H1 (cell line): ENCODE data around the gene TECR. TPM values are rescaled to one million over a fixed set of nuclear protein-coding genes. Genes with fewer than 3 reads are reported as not detected.

Experiments
- CTCF ChIA-PET: fragments of 300-600 bp; sonication (Branson Sonifier 250); formaldehyde crosslinking; loops from one replicate; lab custom pipeline; 2021; ENCODE audit not compliant: partially characterized antibody; lab: Charles Lee
- POLR2A ChIA-PET: fragments of 300-600 bp; sonication (Branson Sonifier 250); formaldehyde crosslinking; loops from one replicate; lab custom pipeline; 2021; ENCODE audit warnings: inconsistent platforms; ENCODE audit not compliant: partially characterized antibody; lab: Charles Lee
- DNase-seq, 2 experiments: peaks; one replicate each; pipeline versions ENCODE4 v3.0.0 to v3.0.0-alpha.2; 2010 to 2022; ENCODE audit warnings: low spot score in 2 of 2, low read depth in 1 of 2, mixed read lengths in 1 of 2
- FAIRE-seq: peaks from 2 replicates; lab custom pipeline; 2011; peaks lifted over from hg19 to GRCh38; lab: Jason Lieb, UNC
- H2AFZ ChIP-seq: 2 replicates; pipeline ENCODE4 v1.8.1; 2012; ENCODE audit warnings: low read length, inconsistent platforms
- H2AK5ac ChIP-seq: 2 replicates; pipeline ENCODE4 v1.6.1; 2013; ENCODE audit warnings: low read depth, low read length
- H2BK120ac ChIP-seq: replicated peaks from 2 replicates; pipeline ENCODE3; 2013; ENCODE audit warnings: low read depth, low read length, inconsistent platforms
- H2BK12ac ChIP-seq: 2 replicates; pipeline ENCODE4 v1.6.1; 2013; ENCODE audit warnings: low read depth, low read length
- H2BK15ac ChIP-seq: 2 replicates; pipeline ENCODE4 v1.6.1; 2013; ENCODE audit warnings: low read length
- H2BK20ac ChIP-seq: 2 replicates; pipeline ENCODE4 v1.6.1; 2013; ENCODE audit warnings: low read length
- H2BK5ac ChIP-seq: 2 replicates; pipeline ENCODE4 v1.6.1; 2013; ENCODE audit warnings: low read depth, low read length
- H3K14ac ChIP-seq: 2 replicates; pipeline ENCODE4 v1.6.1; 2013; ENCODE audit warnings: inconsistent platforms; ENCODE audit not compliant: insufficient read length
- H3K18ac ChIP-seq: 2 replicates; pipeline ENCODE4 v1.6.1; 2013; ENCODE audit warnings: low read length; ENCODE audit errors: extremely low read depth
- H3K23ac ChIP-seq: 2 replicates; pipeline ENCODE4 v1.6.1; 2013; ENCODE audit warnings: inconsistent platforms; ENCODE audit not compliant: insufficient read length
- H3K23me2 ChIP-seq: 2 replicates; pipeline ENCODE4 v1.6.1; 2013; ENCODE audit warnings: low read depth, low read length
- H3K27ac ChIP-seq: 2 replicates; pipeline ENCODE4 v1.6.1; 2011; ENCODE audit warnings: low read depth, low read length, inconsistent platforms
- H3K27me3 ChIP-seq, 4 experiments: replicated peaks in 1 of 4; 1 replicate in 1 of 4; 2 replicates in 3 of 4; pipeline versions ENCODE4 v1.6.1 to v1.8.1; 2011 to 2013; ENCODE audit warnings: low read length in 3 of 4, mild to moderate bottlenecking in 3 of 4, inconsistent platforms in 2 of 4, mixed read lengths in 2 of 4, moderate library complexity in 1 of 4; ENCODE audit not compliant: control insufficient read depth in 3 of 4, insufficient read depth in 3 of 4; ENCODE audit errors: extremely low read depth in 1 of 4
- H3K36me3 ChIP-seq, 4 experiments: 2 replicates each; pipeline versions ENCODE4 v1.6.1 to v1.8.1; 2011 to 2013; ENCODE audit warnings: mild to moderate bottlenecking in 4 of 4, low read length in 3 of 4, moderate library complexity in 2 of 4, control low read depth in 1 of 4, inconsistent platforms in 1 of 4; ENCODE audit not compliant: insufficient read depth in 4 of 4, control insufficient read depth in 2 of 4
- H3K4ac ChIP-seq: replicated peaks from 2 replicates; pipeline ENCODE3; 2013; ENCODE audit warnings: low read length, low read depth, mixed read lengths, inconsistent platforms; ENCODE audit not compliant: insufficient read length
- H3K4me1 ChIP-seq, 4 experiments: replicated peaks in 1 of 4; 1 replicate in 1 of 4; 2 replicates in 3 of 4; pipeline versions ENCODE4 v1.6.1 to v1.8.1; 2011 to 2013; ENCODE audit warnings: low read length in 3 of 4, inconsistent platforms in 2 of 4, mixed read lengths in 1 of 4; ENCODE audit not compliant: insufficient read depth in 4 of 4, control insufficient read depth in 3 of 4
- H3K4me2 ChIP-seq, 2 experiments: 2 replicates each; pipeline versions ENCODE4 v1.6.1 to v1.8.1; 2011 to 2013; ENCODE audit warnings: low read depth in 2 of 2, low read length in 2 of 2, control low read depth in 1 of 2, inconsistent platforms in 1 of 2, mild to moderate bottlenecking in 1 of 2; ENCODE audit not compliant: insufficient read depth in 1 of 2
- H3K4me3 ChIP-seq, 4 experiments: fragments of 200-600, 300-600 bp in 1 of 4; sonication (generic), shearing (Covaris generic), sonication (Bioruptor Twin) in 1 of 4; 2 replicates each; pipeline versions ENCODE4 v1.5.1 to v1.8.1; 2011 to 2016; ENCODE audit warnings: low read length in 4 of 4, low read depth in 3 of 4, control low read depth in 2 of 4, inconsistent platforms in 2 of 4, mild to moderate bottlenecking in 2 of 4, mixed read lengths in 1 of 4, moderate library complexity in 1 of 4; ENCODE audit not compliant: insufficient read depth in 2 of 4; ENCODE audit errors: extremely low read depth in 1 of 4
- H3K56ac ChIP-seq: replicated peaks from 2 replicates; pipeline ENCODE3; 2013; ENCODE audit warnings: low read depth, mild to moderate bottlenecking, mixed read lengths, low read length, inconsistent platforms; ENCODE audit not compliant: insufficient read length
- H3K79me1 ChIP-seq: 2 replicates; pipeline ENCODE4 v1.6.1; 2013; ENCODE audit warnings: low read depth, low read length, control low read depth
- H3K79me2 ChIP-seq, 2 experiments: 2 replicates each; pipeline versions ENCODE4 v1.6.1 to v1.8.1; 2012 to 2013; ENCODE audit warnings: low read length in 2 of 2, mild to moderate bottlenecking in 2 of 2, inconsistent platforms in 1 of 2; ENCODE audit not compliant: insufficient read depth in 2 of 2, control insufficient read depth in 1 of 2
- H3K9ac ChIP-seq, 4 experiments: replicated peaks in 1 of 4; 1 replicate in 1 of 4; 2 replicates in 3 of 4; pipeline versions ENCODE4 v1.6.1 to v1.8.1; 2011 to 2013; ENCODE audit warnings: low read depth in 3 of 4, low read length in 3 of 4, control low read depth in 2 of 4, mild to moderate bottlenecking in 2 of 4, moderate library complexity in 2 of 4, inconsistent platforms in 1 of 4; ENCODE audit errors: extremely low read depth in 1 of 4
- H3K9me3 ChIP-seq, 2 experiments: 2 replicates each; pipeline versions ENCODE4 v1.6.1 to v1.8.1; 2012 to 2013; ENCODE audit warnings: mild to moderate bottlenecking in 2 of 2, moderate library complexity in 2 of 2, control low read depth in 1 of 2, inconsistent platforms in 1 of 2, low read depth in 1 of 2, low read length in 1 of 2, mixed read lengths in 1 of 2; ENCODE audit not compliant: insufficient read depth in 2 of 2
- H4K20me1 ChIP-seq, 2 experiments: replicated peaks in 1 of 2; 2 replicates each; pipeline versions ENCODE3 to v1.8.1; 2011 to 2013; ENCODE audit warnings: inconsistent platforms in 2 of 2, low read length in 2 of 2, mild to moderate bottlenecking in 1 of 2; ENCODE audit not compliant: insufficient read depth in 2 of 2, control insufficient read depth in 1 of 2
- H4K5ac ChIP-seq: 2 replicates; pipeline ENCODE4 v1.6.1; 2013; ENCODE audit warnings: low read length, low read depth, mixed read lengths, inconsistent platforms; ENCODE audit not compliant: insufficient read length
- H4K8ac ChIP-seq: 2 replicates; pipeline ENCODE4 v1.8.0; 2013; ENCODE audit warnings: mild to moderate bottlenecking, moderate library complexity, low read length, inconsistent platforms; ENCODE audit not compliant: insufficient read depth; ENCODE audit errors: extremely low read depth
- H4K91ac ChIP-seq: replicated peaks from 2 replicates; pipeline ENCODE3; 2013; ENCODE audit warnings: low read length, mixed read lengths, inconsistent platforms; ENCODE audit not compliant: insufficient read length
- CBX8 ChIP-seq: fragments of 300-800, 300-1000 bp; sonication (generic); IDR thresholded peaks from 2 replicates; pipeline ENCODE4 v1.7.1; 2016; ENCODE audit warnings: low read depth, low read length, borderline replicate concordance
- CHD1 ChIP-seq: IDR thresholded peaks from 2 replicates; pipeline ENCODE4 v1.6.1; 2012; ENCODE audit warnings: low read depth, low read length, improper control_type of control experiment
- CHD2 ChIP-seq: IDR thresholded peaks from 2 replicates; pipeline ENCODE4 v1.6.1; 2012; ENCODE audit warnings: low read length, improper control_type of control experiment
- EP300 ChIP-seq, 2 experiments: IDR thresholded peaks; 1 replicate in 1 of 2; 2 replicates in 1 of 2; pipeline ENCODE4 v1.6.1; 2011 to 2012; ENCODE audit warnings: low read depth in 2 of 2, low read length in 2 of 2, mild to moderate bottlenecking in 2 of 2, borderline replicate concordance in 1 of 2, inconsistent platforms in 1 of 2, moderate library complexity in 1 of 2
- KDM5A ChIP-seq: fragments of 200-600 bp; IDR thresholded peaks from 2 replicates; pipeline ENCODE4 v1.7.1; 2012; ENCODE audit warnings: mild to moderate bottlenecking, low read length, inconsistent platforms, mixed read lengths
- NRF1 ChIP-seq: IDR thresholded peaks from 2 replicates; pipeline ENCODE4 v1.6.1; 2011; ENCODE audit warnings: mild to moderate bottlenecking, low read depth, low read length, improper control_type of control experiment
- PHF8 ChIP-seq: fragments of 200-600 bp; sonication (generic); conservative IDR thresholded peaks from 2 replicates; pipeline ENCODE4 v1.7.1; 2012; ENCODE audit warnings: low read depth, mild to moderate bottlenecking, inconsistent platforms, low read length, moderate library complexity
- POU5F1 ChIP-seq: IDR thresholded peaks from 2 replicates; pipeline ENCODE4 v1.6.1; 2011; ENCODE audit warnings: low read depth, mild to moderate bottlenecking, low read length, moderate library complexity
- RAD21 ChIP-seq, 2 experiments: IDR thresholded peaks in 1 of 2; conservative IDR thresholded peaks in 1 of 2; 2 replicates each; pipeline ENCODE4 v1.6.1; 2011; ENCODE audit warnings: low read depth in 2 of 2, low read length in 2 of 2, improper control_type of control experiment in 1 of 2, inconsistent platforms in 1 of 2, mild to moderate bottlenecking in 1 of 2, moderate library complexity in 1 of 2
- RXRA ChIP-seq: IDR thresholded peaks from 2 replicates; pipeline ENCODE4 v1.6.1; 2011; ENCODE audit warnings: low read depth, mild to moderate bottlenecking, low read length, moderate library complexity; ENCODE audit not compliant: insufficient read depth
- SP4 ChIP-seq: IDR thresholded peaks from 2 replicates; pipeline ENCODE4 v1.6.1; 2012; ENCODE audit warnings: low read length, inconsistent platforms
- TEAD4 ChIP-seq: IDR thresholded peaks from 2 replicates; pipeline ENCODE4 v1.6.1; 2012; ENCODE audit warnings: low read depth, low read length, inconsistent platforms, mixed read lengths
- WGBS, 2 experiments: shearing (Covaris generic) in 1 of 2; methylation state at CpG; one replicate each; pipeline versions ENCODE4 v1.1.6 to v1.1.7; 2013 to 2015; ENCODE audit warnings: low lambda C conversion rate in 2 of 2, mixed read lengths in 2 of 2, inconsistent platforms in 1 of 2, low coverage in 1 of 2, missing lambda C conversion rate in 1 of 2; ENCODE audit not compliant: insufficient replicate concordance in 2 of 2, insufficient coverage in 1 of 2, insufficient read length in 1 of 2; ENCODE audit errors: extremely low coverage in 1 of 2, missing lambda C conversion rate in 1 of 2; 5-methylcytosine and 5-hydroxymethylcytosine counted together
- polyA plus RNA-seq, 7 experiments: library from polyadenylated mRNA; depleted of rRNA in 3 of 7; stranded (reverse) in 5 of 7; unstranded in 2 of 7; fragments of >200 nt in 5 of 7; fragments of 200-250 nt in 2 of 7; gene quantifications; 1 replicate in 5 of 7; 2 replicates in 1 of 7; 4 replicates in 1 of 7; pipeline versions ENCODE4 v1.2.1 to v1.2.3, GENCODE V29; 2011 to 2013; ENCODE audit warnings: missing spikeins in 2 of 7, mixed read lengths in 2 of 7
- total RNA-seq: library from RNA; stranded (reverse); fragmentation: NEBNext Ultra II Directional; extraction: Animal tissue kit (Norgen Biotek cat#: 25700); gene quantifications from 2 replicates; pipeline ENCODE4 v1.2.1, GENCODE V29; 2021
- TF ChIP-seq, protein P1 (sequence below): IDR thresholded peaks from 2 replicates; pipeline ENCODE4 v1.6.1; 2011; ENCODE audit warnings: low read length, improper control_type of control experiment

TECR gene
- total and polyA plus RNA-seq, 2 of the 8 experiments (the other 6 are each of a cell fraction or from before 2014, with no cell fraction given), result 172 to 405 TPM

GRCh38 chr19:14533450-14533849 lies 4.1 kb downstream of the TECR start:
- Histone ChIP-seq H3K79me2 (peaks cover 7 to 55% of the 10 kb centered on the region in 2 experiments), H4K5ac (no peak overlapping the region), H4K20me1 (peaks cover 3 to 20% of the 10 kb centered on the region in 2 experiments), H2BK12ac (no peak overlapping the region), H2BK120ac (no peak overlapping the region), H3K36me3 (no peaks in the 10 kb centered on the region), H2BK20ac (no peak overlapping the region), H3K4me3 (no peak overlapping the region), H3K9me3 (no peaks in the 10 kb centered on the region), H4K91ac (no peak overlapping the region), H3K9ac (no peak overlapping the region), H4K8ac (no peak overlapping the region), H3K4ac (no peak overlapping the region), H2AFZ (no peak overlapping the region)
- DNase-seq (no peak), FAIRE-seq (no peak)
- 93% methylated on average over 5 of the region's 5 CpGs; no CpG with 5 or more reads in 1 of the 2 experiments for WGBS, 2 experiments
- TF ChIP-seq CHD2 (no peak), RAD21 (IDR thresholded peaks at IDR 0.05 in 1 of 2, conservative IDR thresholded peaks at IDR 0.05 in 1 of 2; ENCODE audit: low read depth in 2 of 2, low read length in 2 of 2) (no peak), PHF8 (no peak), RXRA (no peak), POU5F1 (no peak), KDM5A (no peak), TEAD4 (no peak), EP300 (IDR thresholded peaks at IDR 0.05; ENCODE audit: borderline replicate concordance in 1 of 2, low read depth in 2 of 2, low read length in 2 of 2) (no peak), CHD1 (no peak), CBX8 (no peak), SP4 (no peak), NRF1 (no peak)
- TF ChIP-seq, protein P1, sequence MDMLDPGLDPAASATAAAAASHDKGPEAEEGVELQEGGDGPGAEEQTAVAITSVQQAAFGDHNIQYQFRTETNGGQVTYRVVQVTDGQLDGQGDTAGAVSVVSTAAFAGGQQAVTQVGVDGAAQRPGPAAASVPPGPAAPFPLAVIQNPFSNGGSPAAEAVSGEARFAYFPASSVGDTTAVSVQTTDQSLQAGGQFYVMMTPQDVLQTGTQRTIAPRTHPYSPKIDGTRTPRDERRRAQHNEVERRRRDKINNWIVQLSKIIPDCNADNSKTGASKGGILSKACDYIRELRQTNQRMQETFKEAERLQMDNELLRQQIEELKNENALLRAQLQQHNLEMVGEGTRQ, result no peak
- TF ChIP-seq, all 59 proteins: peak for 0
- no peak overlapping the region for H2BK15ac ChIP-seq
- no peak overlapping the region for H2BK5ac ChIP-seq
- H3K23me2 ChIP-seq, result peaks cover 4% of the 10 kb centered on the region
- H3K4me2 ChIP-seq, result no peak overlapping the region
- ChIA-PET POLR2A (no interaction called here), CTCF (interaction anchor here (1.0 to 1.5 kb wide), 3 partner anchors 17 to 28 kb away, joined by 3 to 6 read pairs (median 3); no protein-coding TSS in a partner anchor)
- H3K79me1 ChIP-seq, result peaks cover 21% of the 10 kb centered on the region
- peaks cover 3 to 6% (median 4%) of the 10 kb centered on the region in 4 experiments; a peak in 5 of 7 replicates for H3K4me1 ChIP-seq
- no peak overlapping the region for H3K23ac ChIP-seq
- H2AK5ac ChIP-seq, result no peak overlapping the region
- H3K56ac ChIP-seq, result no peak overlapping the region
- H3K27ac ChIP-seq, result no peak overlapping the region
- no peak overlapping the region for H3K18ac ChIP-seq
- no peaks in the 10 kb centered on the region for H3K27me3 ChIP-seq
- no peak overlapping the region for H3K14ac ChIP-seq
